Fibroblast of skin of abdomen (primary cell): ENCODE data around the gene AGMO.
"Not testable (repeated sequence)": the region's sequence is repeated elsewhere in the genome, so short reads cannot be mapped to it uniquely, and the experiment has no call there.

ENCODE experiments used
- DNase-seq: peaks from one replicate; pipeline ENCODE4 v3.0.0-alpha.2; 2013

AGMO gene

GRCh38 chr7:15314922-15315321 lies 246.9 kb downstream of the AGMO start:
- DNase-seq = no peak

- no peak for DNase-seq
These were observed 248.5 kb downstream of the AGMO start for GRCh38 chr7:15313361-15313760.

- DNase-seq = peak; percentile 81
These were observed 251.9 kb downstream of the AGMO start for GRCh38 chr7:15309872-15310271.

- no peak for DNase-seq
These were observed 253.0 kb downstream of the AGMO start for GRCh38 chr7:15308821-15309220.

DNA sequence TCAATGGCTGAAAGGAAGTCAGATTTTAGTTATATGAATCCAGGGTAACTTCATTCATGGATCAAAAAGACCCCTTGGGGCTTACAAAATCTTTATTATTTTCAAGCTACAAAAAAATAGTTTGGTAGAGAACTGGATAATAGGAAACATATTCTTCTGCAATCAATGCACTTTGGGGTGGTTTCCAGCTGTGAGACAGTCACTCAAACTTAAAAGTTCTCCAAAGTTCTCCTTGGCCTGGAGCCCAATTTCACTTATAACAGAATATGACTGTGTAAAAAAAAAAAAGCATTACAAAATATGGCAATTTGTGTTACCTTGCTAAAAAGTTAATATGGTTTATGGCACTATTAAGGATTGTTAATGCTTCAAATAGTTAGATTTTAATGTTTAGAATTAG lies 255.5 kb downstream of the AGMO start:
- DNase-seq = no peak

GRCh38 chr7:15305002-15305600 lies 256.7 kb downstream of the AGMO start:
- DNase-seq = peak; percentile 60

GRCh38 chr7:15303357-15303756 lies 258.5 kb downstream of the AGMO start:
- DNase-seq = no peak

GRCh38 chr7:15300986-15301385 lies 260.8 kb downstream of the AGMO start:
- not testable (repeated sequence) for DNase-seq

DNA sequence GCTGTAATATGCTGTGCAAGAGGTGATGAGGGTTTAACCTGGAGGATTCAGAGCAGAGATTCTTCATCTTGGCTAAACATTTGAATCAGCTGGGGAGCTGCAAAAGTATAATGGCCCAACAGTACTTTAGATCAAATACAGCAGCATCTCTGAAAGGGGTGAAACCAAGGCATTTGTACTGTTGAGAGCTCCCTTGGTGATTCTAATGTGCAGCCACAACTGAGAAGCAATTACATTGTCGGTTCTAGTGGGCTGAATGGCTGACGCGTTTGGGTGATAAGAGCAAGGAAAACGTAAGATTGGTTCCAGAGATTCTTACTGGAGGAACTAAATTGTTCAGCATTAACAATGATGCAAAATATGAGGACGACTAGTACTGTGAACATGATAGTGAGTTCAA lies 269.7 kb downstream of the AGMO start:
- no peak for DNase-seq

GRCh38 chr7:15291699-15292098 lies 270.1 kb downstream of the AGMO start:
- no peak for DNase-seq

DNA sequence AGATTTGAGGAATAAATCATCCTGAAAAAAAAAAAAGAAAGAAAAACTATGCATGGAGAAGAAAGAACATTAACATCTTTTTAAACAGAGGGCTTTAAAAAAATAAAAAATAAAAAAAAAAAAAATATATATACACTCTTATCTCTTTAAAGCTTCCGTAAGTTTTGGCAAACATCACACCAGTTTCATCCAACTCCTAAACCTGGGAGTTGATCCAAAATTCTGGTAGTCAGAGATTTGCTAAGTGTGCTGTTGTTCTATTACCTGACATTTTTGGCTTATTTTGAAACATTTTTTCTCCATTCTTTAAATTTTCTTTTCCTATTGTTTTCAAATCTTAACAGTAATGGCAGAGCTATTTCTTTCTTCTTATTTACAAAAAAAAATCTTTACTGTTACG lies 273.1 kb downstream of the AGMO start:
- peak; percentile 7 for DNase-seq

- DNase-seq = no peak
These were observed 277.4 kb downstream of the AGMO start for GRCh38 chr7:15284396-15284795.

GRCh38 chr7:15280078-15280733 lies 281.6 kb downstream of the AGMO start:
- no peak for DNase-seq

- DNase-seq = no peak
These were observed 282.2 kb downstream of the AGMO start for GRCh38 chr7:15279640-15280039.

DNA sequence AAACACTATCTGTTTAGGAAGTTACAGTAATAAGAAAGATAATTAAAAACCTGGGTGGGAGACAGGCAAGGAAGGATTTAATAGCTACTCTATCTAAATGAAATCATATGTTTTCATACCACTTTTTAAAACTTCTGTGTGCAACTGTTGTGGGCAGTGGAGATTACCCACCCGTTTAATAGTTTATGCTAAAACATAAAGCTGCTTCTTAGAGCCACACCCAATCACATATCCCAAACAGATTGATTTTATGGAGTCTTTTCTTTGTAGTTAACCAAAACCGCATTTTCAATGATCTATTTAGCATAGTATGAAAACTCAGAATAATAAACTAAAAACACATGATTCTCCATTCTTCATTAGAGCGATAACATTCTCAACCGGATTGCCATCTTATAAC lies 304.1 kb downstream of the AGMO start:
- no peak for DNase-seq

- no peak for DNase-seq
These were observed 309.6 kb downstream of the AGMO start for GRCh38 chr7:15252181-15252580.

GRCh38 chr7:15248514-15248913 lies 313.3 kb downstream of the AGMO start:
- DNase-seq = no peak

GRCh38 chr7:15245831-15246230 lies 316.0 kb downstream of the AGMO start:
- no peak for DNase-seq

DNA sequence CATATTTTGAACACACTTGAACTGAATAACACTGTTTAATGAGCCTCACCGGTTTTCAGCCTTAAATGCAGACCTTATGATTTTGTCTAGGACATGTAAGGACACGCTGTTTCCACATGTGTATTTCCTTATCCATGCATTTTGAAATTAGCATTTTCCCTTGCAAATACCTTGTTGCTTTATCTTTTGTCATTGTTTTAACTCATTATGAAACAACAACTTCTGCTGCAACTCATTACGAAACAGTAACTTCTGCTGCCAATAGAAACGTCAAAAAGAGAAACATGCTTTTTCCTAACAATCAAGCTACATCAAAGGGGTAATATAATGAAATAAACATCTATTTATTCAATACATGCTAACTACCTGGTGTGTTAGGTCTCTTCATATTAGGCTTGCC lies 322.0 kb downstream of the AGMO start:
- no peak for DNase-seq

DNA sequence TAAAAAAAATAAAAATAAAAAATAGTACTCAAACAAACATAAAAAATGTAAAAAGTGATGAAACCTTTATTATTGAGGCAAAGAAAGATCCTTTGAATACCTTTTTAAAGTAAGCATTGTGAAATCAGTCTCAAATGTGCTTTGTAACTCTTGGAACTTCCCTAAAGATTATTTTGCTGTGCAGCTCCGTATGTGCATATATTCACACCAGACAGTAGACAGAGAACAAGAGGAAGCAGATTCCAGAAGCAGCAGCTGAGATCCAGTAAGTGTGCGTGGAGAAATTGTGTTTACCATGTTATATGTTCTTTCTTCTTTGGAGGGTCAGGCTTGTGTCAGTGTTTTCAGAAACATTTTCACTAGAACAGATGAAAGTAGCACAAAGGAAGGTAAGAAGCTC lies 324.9 kb downstream of the AGMO start:
- no peak for DNase-seq

GRCh38 chr7:15234431-15234830 lies 327.4 kb downstream of the AGMO start:
- no peak for DNase-seq

DNA sequence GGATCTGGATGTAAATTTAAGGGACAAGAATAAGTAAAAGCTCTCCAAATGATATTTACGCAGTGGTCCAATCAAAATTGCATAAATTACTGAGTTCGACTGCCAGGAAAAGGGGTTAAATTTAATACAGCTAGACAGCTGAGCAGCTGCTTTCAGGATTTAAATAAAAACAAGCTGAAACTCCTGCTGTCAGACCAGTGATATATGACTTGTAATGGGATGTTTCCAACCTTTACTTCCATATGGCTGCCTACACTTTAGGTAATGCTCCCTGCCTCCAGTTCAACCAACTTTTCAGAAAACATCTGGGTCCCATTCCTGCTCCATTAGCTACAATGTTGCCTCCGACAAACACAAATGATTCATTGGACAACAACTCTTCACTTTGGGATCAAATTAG lies 333.0 kb downstream of the AGMO start:
- peak; percentile 77 for DNase-seq

DNA sequence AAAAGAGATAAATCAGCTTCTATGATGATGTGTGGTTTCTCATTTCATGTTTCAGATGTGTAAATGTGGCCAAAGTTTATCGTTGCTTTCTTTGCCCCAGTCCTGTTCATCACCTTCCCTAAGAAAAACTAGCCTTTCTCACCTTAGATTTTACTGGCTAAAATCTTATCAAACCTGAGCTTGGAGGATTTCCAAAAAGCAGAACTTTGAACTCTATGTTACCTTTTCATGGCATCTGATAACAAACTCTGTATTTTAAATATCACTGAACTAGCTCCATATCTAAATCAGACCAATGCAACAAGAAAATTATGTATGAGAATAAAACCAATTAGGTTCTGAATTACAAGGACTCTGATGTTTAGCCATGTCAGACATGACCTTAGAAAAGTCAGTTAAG lies 335.8 kb downstream of the AGMO start:
- no peak for DNase-seq

GRCh38 chr7:15219758-15220157 lies 342.1 kb downstream of the AGMO start:
- no peak for DNase-seq

- no peak for DNase-seq
These were observed 343.6 kb downstream of the AGMO start for GRCh38 chr7:15218261-15218660.
